ENCODE results near the gene PARP8. TPM values are rescaled to one million over a fixed set of nuclear protein-coding genes. Genes with fewer than 3 reads are reported as not detected.
"Not testable (repeated sequence)": the region's sequence is repeated elsewhere in the genome, so short reads cannot be mapped to it uniquely, and the experiment has no call there.

Gene PARP8
- total RNA-seq, 1 donor from 2014 or later, result 54.6 TPM

GRCh38 chr5:50766042-50766441, 99.6 kb downstream of the PARP8 start:
- H3K27me3 ChIP-seq (ENCODE audit: low read depth), result no peaks in the 10 kb centered on the region
- intact Hi-C loops (cut with DNase I), result no loop called here
- no peak for ATAC-seq

DNA sequence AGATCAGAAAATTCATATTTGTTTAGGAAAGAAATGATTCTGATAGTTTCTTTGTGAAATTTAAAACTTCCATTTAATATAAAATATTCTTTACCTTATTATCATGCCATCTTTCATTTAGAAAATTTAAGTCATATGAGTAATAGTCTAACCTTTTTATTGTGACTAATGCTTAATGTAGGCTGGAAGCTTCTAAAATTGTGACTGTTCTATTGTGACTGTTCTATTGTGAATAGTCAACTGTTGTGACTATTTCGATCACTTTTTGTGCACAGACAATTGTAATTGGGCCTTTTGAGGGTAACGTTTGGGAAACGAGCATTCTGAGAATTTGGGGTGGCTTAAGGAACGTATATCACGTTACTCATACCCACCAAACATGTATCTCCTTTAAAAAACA, 100.0 kb downstream of the PARP8 start:
- DNase-seq, result no peak
- TF ChIP-seq, protein P1, sequence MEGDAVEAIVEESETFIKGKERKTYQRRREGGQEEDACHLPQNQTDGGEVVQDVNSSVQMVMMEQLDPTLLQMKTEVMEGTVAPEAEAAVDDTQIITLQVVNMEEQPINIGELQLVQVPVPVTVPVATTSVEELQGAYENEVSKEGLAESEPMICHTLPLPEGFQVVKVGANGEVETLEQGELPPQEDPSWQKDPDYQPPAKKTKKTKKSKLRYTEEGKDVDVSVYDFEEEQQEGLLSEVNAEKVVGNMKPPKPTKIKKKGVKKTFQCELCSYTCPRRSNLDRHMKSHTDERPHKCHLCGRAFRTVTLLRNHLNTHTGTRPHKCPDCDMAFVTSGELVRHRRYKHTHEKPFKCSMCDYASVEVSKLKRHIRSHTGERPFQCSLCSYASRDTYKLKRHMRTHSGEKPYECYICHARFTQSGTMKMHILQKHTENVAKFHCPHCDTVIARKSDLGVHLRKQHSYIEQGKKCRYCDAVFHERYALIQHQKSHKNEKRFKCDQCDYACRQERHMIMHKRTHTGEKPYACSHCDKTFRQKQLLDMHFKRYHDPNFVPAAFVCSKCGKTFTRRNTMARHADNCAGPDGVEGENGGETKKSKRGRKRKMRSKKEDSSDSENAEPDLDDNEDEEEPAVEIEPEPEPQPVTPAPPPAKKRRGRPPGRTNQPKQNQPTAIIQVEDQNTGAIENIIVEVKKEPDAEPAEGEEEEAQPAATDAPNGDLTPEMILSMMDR (IDR thresholded peaks at IDR 0.05), result no peak
- Histone ChIP-seq H3K27ac (no peak overlapping the region), H3K4me1 (no peaks in the 10 kb centered on the region), H3K4me3 (no peak overlapping the region), H3K36me3 (peaks cover 21% of the 10 kb centered on the region), H3K27me3 (ENCODE audit: low read depth) (no peaks in the 10 kb centered on the region), H3K9me3 (no peaks in the 10 kb centered on the region)
- no peak for ATAC-seq
- intact Hi-C loops (cut with DNase I), result no loop called here

More at GRCh38 chr5:50766042-50766441, 99.6 kb downstream of the PARP8 start:
- no peaks in the 10 kb centered on the region for H3K9me3 ChIP-seq
- DNase-seq, result no peak
- peaks cover 21% of the 10 kb centered on the region for H3K36me3 ChIP-seq
- H3K4me1 ChIP-seq, result no peaks in the 10 kb centered on the region
- TF ChIP-seq, protein P1 (IDR thresholded peaks at IDR 0.05), result no peak
- no peak overlapping the region for H3K4me3 ChIP-seq
- no peak overlapping the region for H3K27ac ChIP-seq

GRCh38 chr5:50766967-50767366, 100.5 kb downstream of the PARP8 start:
- H3K4me1 ChIP-seq, result no peaks in the 10 kb centered on the region
- TF ChIP-seq, protein P1 (IDR thresholded peaks at IDR 0.05), result no peak
- no peaks in the 10 kb centered on the region for H3K27me3 ChIP-seq (ENCODE audit: low read depth)
- no peaks in the 10 kb centered on the region for H3K9me3 ChIP-seq
- DNase-seq (no peak), ATAC-seq (no peak)
- H3K4me3 ChIP-seq, result no peak overlapping the region
- intact Hi-C loops (cut with DNase I), result no loop called here
- peaks cover 18% of the 10 kb centered on the region for H3K36me3 ChIP-seq
- no peak overlapping the region for H3K27ac ChIP-seq

DNA sequence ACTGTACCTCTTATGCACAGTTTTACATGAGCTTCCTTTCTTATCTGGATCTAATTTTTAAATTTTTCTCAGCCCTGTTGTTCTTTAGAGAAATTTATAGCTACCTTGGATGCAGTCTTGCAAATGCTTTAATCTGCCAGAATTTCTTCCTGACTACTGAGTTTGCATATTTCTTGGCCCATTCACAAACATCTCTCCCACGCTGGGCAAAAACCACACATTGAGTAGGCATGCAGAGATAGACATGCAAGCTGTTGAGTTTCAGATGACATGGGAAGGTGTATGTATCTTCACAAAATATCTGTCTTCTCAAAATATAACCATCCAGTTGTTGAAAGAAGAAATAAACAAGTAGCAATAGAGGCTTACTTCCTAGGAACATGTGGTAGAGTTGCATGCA, 101.2 kb downstream of the PARP8 start:
- no peak overlapping the region for H3K27ac ChIP-seq
- DNase-seq (no peak), ATAC-seq (no peak)
- no peaks in the 10 kb centered on the region for H3K4me1 ChIP-seq
- no peak overlapping the region for H3K4me3 ChIP-seq
- H3K36me3 ChIP-seq, result peaks cover 14% of the 10 kb centered on the region
- no peaks in the 10 kb centered on the region for H3K9me3 ChIP-seq
- TF ChIP-seq, protein P1 (IDR thresholded peaks at IDR 0.05), result no peak
- no peaks in the 10 kb centered on the region for H3K27me3 ChIP-seq (ENCODE audit: low read depth)
- intact Hi-C loops (cut with DNase I), result no loop called here

- H3K4me1 ChIP-seq, result no peaks in the 10 kb centered on the region
- DNase-seq (no peak), ATAC-seq (no peak)
- H3K27me3 ChIP-seq (ENCODE audit: low read depth), result no peaks in the 10 kb centered on the region
- H3K4me3 ChIP-seq, result no peak overlapping the region
- intact Hi-C loops (cut with DNase I), result no loop called here
- no peak overlapping the region for H3K27ac ChIP-seq
- H3K9me3 ChIP-seq, result no peaks in the 10 kb centered on the region
- TF ChIP-seq, protein P1 (IDR thresholded peaks at IDR 0.05), result no peak
- H3K36me3 ChIP-seq, result peaks cover 11% of the 10 kb centered on the region
These were observed 102.2 kb downstream of the PARP8 start for GRCh38 chr5:50768634-50769033.

DNA sequence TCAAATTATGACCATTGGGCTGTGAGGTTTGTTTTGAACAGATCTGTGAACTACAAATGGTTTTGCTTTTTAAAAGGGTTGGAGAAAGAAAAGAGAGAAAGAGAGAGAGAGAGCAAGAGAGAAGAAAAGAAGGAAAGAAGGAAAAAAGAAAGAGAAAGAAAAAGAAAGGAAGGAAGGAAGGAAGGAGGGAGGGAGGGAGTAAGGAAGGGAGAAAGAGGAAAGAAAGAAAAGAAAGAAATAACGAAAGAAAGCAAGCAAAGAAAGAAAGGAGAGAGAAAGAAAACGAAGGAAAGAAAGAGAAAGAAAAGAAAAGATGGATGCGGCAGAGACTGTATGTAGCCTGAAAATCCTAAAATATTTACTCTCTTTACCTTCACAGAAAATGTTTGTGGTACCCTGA, 104.0 kb downstream of the PARP8 start:
- H3K36me3 ChIP-seq, result no peaks in the 10 kb centered on the region
- no peaks in the 10 kb centered on the region for H3K4me1 ChIP-seq
- TF ChIP-seq, protein P1 (IDR thresholded peaks at IDR 0.05), result no peak
- no peak overlapping the region for H3K4me3 ChIP-seq
- H3K27me3 ChIP-seq (ENCODE audit: low read depth), result no peaks in the 10 kb centered on the region
- H3K27ac ChIP-seq, result no peak overlapping the region
- intact Hi-C loops (cut with DNase I), result no loop called here
- DNase-seq (no peak), ATAC-seq (no peak)
- no peaks in the 10 kb centered on the region for H3K9me3 ChIP-seq

DNA sequence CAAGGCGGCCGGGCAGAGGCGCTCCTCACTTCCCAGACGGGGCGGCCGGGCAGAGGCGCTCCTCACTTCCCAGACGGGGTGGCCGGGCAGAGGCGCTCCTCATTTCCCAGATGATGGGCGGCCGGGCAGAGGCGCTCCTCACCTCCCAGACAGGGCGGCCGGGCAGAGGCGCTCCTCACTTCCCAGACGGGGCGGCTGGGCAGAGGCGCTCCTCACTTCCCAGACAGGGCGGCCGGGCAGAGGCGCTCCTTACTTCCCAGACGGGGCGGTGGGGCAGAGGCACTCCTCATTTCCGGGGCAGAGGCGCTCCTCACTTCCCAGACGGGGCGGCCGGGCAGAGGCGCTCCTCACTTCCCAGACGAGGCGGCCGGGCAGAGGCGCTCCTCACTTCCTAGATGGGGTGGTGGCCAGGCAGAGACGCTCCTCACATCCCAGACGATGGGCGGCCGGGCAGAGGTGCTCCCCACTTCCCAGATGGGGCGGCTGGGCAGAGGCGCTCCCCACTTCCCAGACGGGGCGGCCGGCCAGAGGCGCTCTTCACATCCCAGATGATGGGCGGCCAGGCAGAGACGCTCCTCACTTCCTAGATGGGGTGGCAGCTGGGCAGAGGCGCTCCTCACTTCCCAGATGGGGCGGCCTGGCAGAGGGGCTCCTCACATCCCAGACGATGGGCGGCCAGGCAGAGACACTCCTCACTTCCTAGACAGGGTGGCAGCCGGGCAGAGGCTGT, 108.2 kb downstream of the PARP8 start:
- intact Hi-C loops (cut with DNase I); H3K9me3 ChIP-seq; H3K27me3 ChIP-seq (ENCODE audit: low read depth); H3K36me3 ChIP-seq; H3K4me3 ChIP-seq; DNase-seq; ATAC-seq; H3K27ac ChIP-seq; H3K4me1 ChIP-seq: not testable (repeated sequence)
